SK-N-SH treated with all-trans-retinoic acid at 6 μM for 48 hours (cell line): Measurements from ENCODE around the gene CPEB1.

Source experiments
- ATAC-seq: fragments of 200-7000 bp; cut with Tn5 transposase; 3 replicates; pipeline ENCODE4 v1.9.1; 2020; ENCODE audit warnings: mild to moderate bottlenecking, moderate library complexity
- ARNTL ChIP-seq: fragments of 450-650 bp; formaldehyde crosslinking; IDR thresholded peaks from 2 replicates; pipeline ENCODE4 v1.5.0; 2020; ENCODE audit warnings: low read depth, mild to moderate bottlenecking, moderate library complexity, borderline replicate concordance
- CSDC2 ChIP-seq: fragments of 250-450 bp; sonication (Bioruptor Pico); IDR thresholded peaks from 2 replicates; pipeline ENCODE4 v1.5.0; 2020; ENCODE audit warnings: mild to moderate bottlenecking, moderate library complexity
- ESRRG ChIP-seq: fragments of 250-450 bp; sonication (Bioruptor Pico); IDR thresholded peaks from 2 replicates; pipeline ENCODE4 v1.6.1; 2021; ENCODE audit warnings: mild to moderate bottlenecking
- GLIS3 ChIP-seq: fragments of 250-450 bp; sonication (Bioruptor Pico); IDR thresholded peaks from 2 replicates; pipeline ENCODE4 v1.5.0; 2020; ENCODE audit warnings: mild to moderate bottlenecking, moderate library complexity
- ISL1 ChIP-seq: fragments of 250-450 bp; sonication (Bioruptor Pico); IDR thresholded peaks from 2 replicates; pipeline ENCODE4 v2.1.2; 2022; ENCODE audit warnings: mild to moderate bottlenecking, moderate library complexity
- PPARA ChIP-seq: fragments of 250-450 bp; sonication (Bioruptor Pico); IDR thresholded peaks from 2 replicates; pipeline ENCODE4 v1.5.0; 2020; ENCODE audit warnings: mild to moderate bottlenecking, borderline replicate concordance
- RARB ChIP-seq: fragments of 250-450 bp; sonication (Bioruptor Pico); IDR thresholded peaks from 2 replicates; pipeline ENCODE4 v1.8.0; 2021; ENCODE audit warnings: mild to moderate bottlenecking, moderate library complexity
- SNAI2 ChIP-seq: fragments of 250-450 bp; sonication (Bioruptor Pico); IDR thresholded peaks from 2 replicates; pipeline ENCODE4 v1.5.0; 2020; ENCODE audit warnings: mild to moderate bottlenecking, moderate library complexity
- TCF4 ChIP-seq: fragments of 250-450 bp; sonication (Bioruptor Pico); IDR thresholded peaks from 2 replicates; pipeline ENCODE4 v1.8.0; 2021; ENCODE audit warnings: mild to moderate bottlenecking, moderate library complexity, borderline replicate concordance
- TOX ChIP-seq: fragments of 250-450 bp; sonication (Bioruptor Pico); IDR thresholded peaks from 2 replicates; pipeline ENCODE4 v1.8.0; 2021; ENCODE audit warnings: mild to moderate bottlenecking, moderate library complexity, borderline replicate concordance
- ZFP3 ChIP-seq: fragments of 250-450 bp; sonication (Bioruptor Pico); IDR thresholded peaks from 2 replicates; pipeline ENCODE4 v1.5.0; 2020; ENCODE audit warnings: mild to moderate bottlenecking, moderate library complexity
- ZFP30 ChIP-seq: fragments of 450-650 bp; formaldehyde crosslinking; IDR thresholded peaks from 2 replicates; pipeline ENCODE4 v1.5.0; 2022; ENCODE audit warnings: mild to moderate bottlenecking, moderate library complexity
- ZNF565 ChIP-seq: fragments of 450-650 bp; formaldehyde crosslinking; conservative IDR thresholded peaks from 2 replicates; pipeline ENCODE4 v1.5.0; 2020; ENCODE audit warnings: low read depth, mild to moderate bottlenecking, moderate library complexity
- ZNF70 ChIP-seq: fragments of 450-650 bp; formaldehyde crosslinking; IDR thresholded peaks from 2 replicates; pipeline ENCODE4 v1.5.0; 2020; ENCODE audit warnings: mild to moderate bottlenecking, moderate library complexity
- TF ChIP-seq, protein P1 (sequence below): fragments of 250-450 bp; sonication (Bioruptor Pico); IDR thresholded peaks from 2 replicates; pipeline ENCODE4 v1.8.0; 2021; ENCODE audit warnings: low read depth, mild to moderate bottlenecking, moderate library complexity, borderline replicate concordance
- TF ChIP-seq, protein P2 (sequence below): fragments of 250-450 bp; sonication (Bioruptor Pico); IDR thresholded peaks from 2 replicates; pipeline ENCODE4 v1.5.1; 2021; ENCODE audit warnings: mild to moderate bottlenecking, moderate library complexity
- TF ChIP-seq, protein P3 (sequence below): fragments of 250-450 bp; sonication (Bioruptor Pico); IDR thresholded peaks from 2 replicates; pipeline ENCODE4 v1.5.0; 2020; ENCODE audit warnings: mild to moderate bottlenecking, moderate library complexity
- TF ChIP-seq, protein P4 (sequence below): fragments of 250-450 bp; sonication (Bioruptor Pico); IDR thresholded peaks from 2 replicates; pipeline ENCODE4 v1.5.1; 2020; ENCODE audit warnings: low read depth, mild to moderate bottlenecking, moderate library complexity
- TF ChIP-seq, protein P5 (sequence below): fragments of 250-450 bp; sonication (Bioruptor Pico); IDR thresholded peaks from 2 replicates; pipeline ENCODE4 v1.8.0; 2020; ENCODE audit warnings: mild to moderate bottlenecking, moderate library complexity, borderline replicate concordance

CPEB1 gene

DNA sequence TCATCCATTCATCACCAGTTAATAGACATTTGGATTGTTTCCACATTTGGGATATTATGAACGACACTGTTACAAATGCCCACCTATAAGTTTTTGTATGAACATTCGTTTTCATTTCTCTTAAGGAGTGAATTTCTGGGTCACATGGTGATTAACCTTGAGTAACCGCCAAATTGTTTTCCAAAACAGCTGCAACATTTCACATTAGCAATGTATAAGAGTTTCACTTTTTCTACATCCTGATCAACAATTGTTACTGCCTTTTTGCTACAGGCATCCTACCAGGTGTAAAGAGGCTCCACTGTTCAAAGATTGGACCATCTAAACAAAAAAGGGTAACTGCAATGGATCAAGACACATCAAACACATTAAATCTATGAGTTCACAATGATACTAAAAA lies 52.0 kb downstream of the CPEB1 start:
- TF ChIP-seq, protein P1, sequence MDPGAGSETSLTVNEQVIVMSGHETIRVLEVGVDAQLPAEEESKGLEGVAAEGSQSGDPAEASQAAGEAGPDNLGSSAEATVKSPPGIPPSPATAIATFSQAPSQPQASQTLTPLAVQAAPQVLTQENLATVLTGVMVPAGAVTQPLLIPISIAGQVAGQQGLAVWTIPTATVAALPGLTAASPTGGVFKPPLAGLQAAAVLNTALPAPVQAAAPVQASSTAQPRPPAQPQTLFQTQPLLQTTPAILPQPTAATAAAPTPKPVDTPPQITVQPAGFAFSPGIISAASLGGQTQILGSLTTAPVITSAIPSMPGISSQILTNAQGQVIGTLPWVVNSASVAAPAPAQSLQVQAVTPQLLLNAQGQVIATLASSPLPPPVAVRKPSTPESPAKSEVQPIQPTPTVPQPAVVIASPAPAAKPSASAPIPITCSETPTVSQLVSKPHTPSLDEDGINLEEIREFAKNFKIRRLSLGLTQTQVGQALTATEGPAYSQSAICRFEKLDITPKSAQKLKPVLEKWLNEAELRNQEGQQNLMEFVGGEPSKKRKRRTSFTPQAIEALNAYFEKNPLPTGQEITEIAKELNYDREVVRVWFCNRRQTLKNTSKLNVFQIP (CRISPR knock-in tag): no peak
- TF ChIP-seq TOX: no peak
- TF ChIP-seq, protein P2, sequence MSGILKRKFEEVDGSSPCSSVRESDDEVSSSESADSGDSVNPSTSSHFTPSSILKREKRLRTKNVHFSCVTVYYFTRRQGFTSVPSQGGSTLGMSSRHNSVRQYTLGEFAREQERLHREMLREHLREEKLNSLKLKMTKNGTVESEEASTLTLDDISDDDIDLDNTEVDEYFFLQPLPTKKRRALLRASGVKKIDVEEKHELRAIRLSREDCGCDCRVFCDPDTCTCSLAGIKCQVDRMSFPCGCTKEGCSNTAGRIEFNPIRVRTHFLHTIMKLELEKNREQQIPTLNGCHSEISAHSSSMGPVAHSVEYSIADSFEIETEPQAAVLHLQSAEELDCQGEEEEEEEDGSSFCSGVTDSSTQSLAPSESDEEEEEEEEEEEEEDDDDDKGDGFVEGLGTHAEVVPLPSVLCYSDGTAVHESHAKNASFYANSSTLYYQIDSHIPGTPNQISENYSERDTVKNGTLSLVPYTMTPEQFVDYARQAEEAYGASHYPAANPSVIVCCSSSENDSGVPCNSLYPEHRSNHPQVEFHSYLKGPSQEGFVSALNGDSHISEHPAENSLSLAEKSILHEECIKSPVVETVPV (CRISPR knock-in tag): no peak
- no peak for ATAC-seq

DNA sequence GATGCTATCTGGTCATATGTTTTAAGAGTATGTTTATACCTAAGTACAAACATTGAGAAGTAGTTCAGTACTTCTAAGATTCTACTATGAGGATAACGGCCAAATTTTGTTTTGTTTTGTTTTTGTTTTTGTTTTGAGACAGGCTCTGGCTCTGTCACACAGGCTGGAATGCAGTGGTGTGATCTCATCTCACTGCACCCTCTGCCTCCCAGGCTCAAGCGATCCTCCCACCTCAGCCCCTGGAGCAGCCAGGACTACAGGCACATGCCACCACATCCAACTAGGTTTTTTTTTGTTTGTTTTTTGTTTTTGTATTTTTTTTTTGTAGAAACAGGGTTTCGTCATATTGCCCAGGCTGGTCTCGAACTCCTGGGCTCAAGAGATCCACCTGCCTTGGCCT lies 59.4 kb downstream of the CPEB1 start:
- ATAC-seq: no peak
- no peak for TF ChIP-seq GLIS3 (CRISPR knock-in tag)
- no peak for TF ChIP-seq ZFP3 (CRISPR knock-in tag)
- TF ChIP-seq TCF4 (CRISPR knock-in tag): no peak
- TF ChIP-seq, protein P3, sequence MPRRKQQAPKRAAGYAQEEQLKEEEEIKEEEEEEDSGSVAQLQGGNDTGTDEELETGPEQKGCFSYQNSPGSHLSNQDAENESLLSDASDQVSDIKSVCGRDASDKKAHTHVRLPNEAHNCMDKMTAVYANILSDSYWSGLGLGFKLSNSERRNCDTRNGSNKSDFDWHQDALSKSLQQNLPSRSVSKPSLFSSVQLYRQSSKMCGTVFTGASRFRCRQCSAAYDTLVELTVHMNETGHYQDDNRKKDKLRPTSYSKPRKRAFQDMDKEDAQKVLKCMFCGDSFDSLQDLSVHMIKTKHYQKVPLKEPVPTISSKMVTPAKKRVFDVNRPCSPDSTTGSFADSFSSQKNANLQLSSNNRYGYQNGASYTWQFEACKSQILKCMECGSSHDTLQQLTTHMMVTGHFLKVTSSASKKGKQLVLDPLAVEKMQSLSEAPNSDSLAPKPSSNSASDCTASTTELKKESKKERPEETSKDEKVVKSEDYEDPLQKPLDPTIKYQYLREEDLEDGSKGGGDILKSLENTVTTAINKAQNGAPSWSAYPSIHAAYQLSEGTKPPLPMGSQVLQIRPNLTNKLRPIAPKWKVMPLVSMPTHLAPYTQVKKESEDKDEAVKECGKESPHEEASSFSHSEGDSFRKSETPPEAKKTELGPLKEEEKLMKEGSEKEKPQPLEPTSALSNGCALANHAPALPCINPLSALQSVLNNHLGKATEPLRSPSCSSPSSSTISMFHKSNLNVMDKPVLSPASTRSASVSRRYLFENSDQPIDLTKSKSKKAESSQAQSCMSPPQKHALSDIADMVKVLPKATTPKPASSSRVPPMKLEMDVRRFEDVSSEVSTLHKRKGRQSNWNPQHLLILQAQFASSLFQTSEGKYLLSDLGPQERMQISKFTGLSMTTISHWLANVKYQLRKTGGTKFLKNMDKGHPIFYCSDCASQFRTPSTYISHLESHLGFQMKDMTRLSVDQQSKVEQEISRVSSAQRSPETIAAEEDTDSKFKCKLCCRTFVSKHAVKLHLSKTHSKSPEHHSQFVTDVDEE (CRISPR knock-in tag): no peak
- TF ChIP-seq, protein P1 (CRISPR knock-in tag): no peak
- no peak for TF ChIP-seq ZNF565 (CRISPR knock-in tag)
- no peak for TF ChIP-seq ESRRG (CRISPR knock-in tag)
- no peak for TF ChIP-seq ISL1 (CRISPR knock-in tag)
- TF ChIP-seq PPARA (CRISPR knock-in tag): no peak
- TF ChIP-seq SNAI2 (CRISPR knock-in tag): no peak
- TF ChIP-seq CSDC2 (CRISPR knock-in tag): no peak
- no peak for TF ChIP-seq ARNTL (CRISPR knock-in tag)
- TF ChIP-seq ZFP30 (CRISPR knock-in tag): no peak
- TF ChIP-seq RARB (CRISPR knock-in tag): no peak
- TF ChIP-seq, protein P2 (CRISPR knock-in tag): no peak
- TF ChIP-seq, protein P4, sequence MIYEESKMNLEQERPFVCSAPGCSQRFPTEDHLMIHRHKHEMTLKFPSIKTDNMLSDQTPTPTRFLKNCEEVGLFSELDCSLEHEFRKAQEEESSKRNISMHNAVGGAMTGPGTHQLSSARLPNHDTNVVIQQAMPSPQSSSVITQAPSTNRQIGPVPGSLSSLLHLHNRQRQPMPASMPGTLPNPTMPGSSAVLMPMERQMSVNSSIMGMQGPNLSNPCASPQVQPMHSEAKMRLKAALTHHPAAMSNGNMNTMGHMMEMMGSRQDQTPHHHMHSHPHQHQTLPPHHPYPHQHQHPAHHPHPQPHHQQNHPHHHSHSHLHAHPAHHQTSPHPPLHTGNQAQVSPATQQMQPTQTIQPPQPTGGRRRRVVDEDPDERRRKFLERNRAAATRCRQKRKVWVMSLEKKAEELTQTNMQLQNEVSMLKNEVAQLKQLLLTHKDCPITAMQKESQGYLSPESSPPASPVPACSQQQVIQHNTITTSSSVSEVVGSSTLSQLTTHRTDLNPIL (CRISPR knock-in tag): no peak
- no peak for TF ChIP-seq TOX
- TF ChIP-seq, protein P5, sequence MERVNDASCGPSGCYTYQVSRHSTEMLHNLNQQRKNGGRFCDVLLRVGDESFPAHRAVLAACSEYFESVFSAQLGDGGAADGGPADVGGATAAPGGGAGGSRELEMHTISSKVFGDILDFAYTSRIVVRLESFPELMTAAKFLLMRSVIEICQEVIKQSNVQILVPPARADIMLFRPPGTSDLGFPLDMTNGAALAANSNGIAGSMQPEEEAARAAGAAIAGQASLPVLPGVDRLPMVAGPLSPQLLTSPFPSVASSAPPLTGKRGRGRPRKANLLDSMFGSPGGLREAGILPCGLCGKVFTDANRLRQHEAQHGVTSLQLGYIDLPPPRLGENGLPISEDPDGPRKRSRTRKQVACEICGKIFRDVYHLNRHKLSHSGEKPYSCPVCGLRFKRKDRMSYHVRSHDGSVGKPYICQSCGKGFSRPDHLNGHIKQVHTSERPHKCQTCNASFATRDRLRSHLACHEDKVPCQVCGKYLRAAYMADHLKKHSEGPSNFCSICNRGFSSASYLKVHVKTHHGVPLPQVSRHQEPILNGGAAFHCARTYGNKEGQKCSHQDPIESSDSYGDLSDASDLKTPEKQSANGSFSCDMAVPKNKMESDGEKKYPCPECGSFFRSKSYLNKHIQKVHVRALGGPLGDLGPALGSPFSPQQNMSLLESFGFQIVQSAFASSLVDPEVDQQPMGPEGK (CRISPR knock-in tag): no peak
- no peak for TF ChIP-seq ZNF70 (CRISPR knock-in tag)
- TF ChIP-seq, all 23 proteins: peak for 0
